Measurements from ENCODE around the gene CRTC3. TPM values are rescaled to one million over a fixed set of nuclear protein-coding genes. Genes with fewer than 3 reads are reported as not detected.

CRTC3 gene
- total and polyA plus RNA-seq, 2 of the 4 experiments (the other 2 are of a cell fraction) = 4.7 to 14.8 TPM

- Histone ChIP-seq H3K4me2 (ENCODE audit: low read depth, low read length) (no peak overlapping the region), H3K9ac (ENCODE audit: low read depth, low read length) (no peak overlapping the region), H3K56ac (ENCODE audit: extremely low read depth, insufficient read depth, low read length) (no peak overlapping the region), H2BK15ac (ENCODE audit: low read depth, low read length) (no peak overlapping the region), H2AK5ac (ENCODE audit: low read depth, low read length) (no peak overlapping the region), H3K4ac (ENCODE audit: low read depth, low read length) (peak overlapping the region; percentile 17), H3K14ac (replicated peaks; ENCODE audit: low read depth, low read length) (no peak overlapping the region), H3K36me3 (ENCODE audit: control insufficient read depth, insufficient read depth, low read length) (peaks cover 15% of the 10 kb centered on the region), H3K9me3 (ENCODE audit: control insufficient read depth, insufficient read depth, low read length) (no peaks in the 10 kb centered on the region), H3K4me3 (ENCODE audit: insufficient read depth, low read depth, low read length) (no peak overlapping the region), H4K20me1 (ENCODE audit: insufficient read depth, low read length) (peaks cover 5% of the 10 kb centered on the region; the same call in 1 of the 2 replicates), H2BK20ac (ENCODE audit: low read depth, low read length) (peak overlapping the region; percentile 8; the same call in 1 of the 2 replicates), H3K27me3 (ENCODE audit: control insufficient read depth, insufficient read depth, low read length) (no peaks in the 10 kb centered on the region), H2AK9ac (replicated peaks; ENCODE audit: low read depth, low read length, poor library complexity) (no peak overlapping the region), H4K91ac (ENCODE audit: insufficient read depth, low read depth, low read length) (peak overlapping the region; percentile 73; the same call in 1 of the 2 replicates), H4K5ac (ENCODE audit: low read depth, low read length) (peak overlapping the region; percentile 94), H2AFZ (replicated peaks; ENCODE audit: low read length, poor library complexity) (no peak overlapping the region), H3K18ac (ENCODE audit: low read depth, low read length) (peak overlapping the region; percentile 69), H3K9me1 (ENCODE audit: insufficient read depth, low read length) (peaks cover 23% of the 10 kb centered on the region), H3K79me1 (ENCODE audit: low read depth in 1 of 2, low read length in 2 of 2) (peaks cover 46 to 73% of the 10 kb centered on the region in 2 experiments), H3K4me1 (ENCODE audit: control insufficient read depth, insufficient read depth, low read length) (peaks cover 27% of the 10 kb centered on the region), H2BK120ac (ENCODE audit: low read depth, low read length) (peak overlapping the region; percentile 0; the same call in 1 of the 2 replicates), H4K8ac (ENCODE audit: low read depth in 2 of 2, low read length in 2 of 2) (peak overlapping the region; percentile 19 to 43; a peak in 2 of 4 replicates), H3K23ac (ENCODE audit: low read depth, low read length) (0 out of 2 replicates have a peak overlapping the region, but pooled peaks have one; percentile 10), H2BK5ac (ENCODE audit: low read depth, low read length, poor library complexity, severe bottlenecking) (peak overlapping the region; percentile 51), H3K27ac (ENCODE audit: insufficient read depth, low read length) (peak overlapping the region; percentile 86)
- TF ChIP-seq RCOR1 (IDR thresholded peaks at IDR 0.05; ENCODE audit: insufficient replicate concordance, low read length) (no peak), CEBPB (IDR thresholded peaks at IDR 0.05; ENCODE audit: low read depth, low read length) (no peak), POLR2A (IDR thresholded peaks at IDR 0.05; ENCODE audit: low read depth, low read length) (no peak), MAFK (IDR thresholded peaks at IDR 0.05; ENCODE audit: low read depth, low read length) (no peak), CHD1 (IDR thresholded peaks at IDR 0.05; ENCODE audit: low read depth, low read length) (no peak), USF2 (IDR thresholded peaks at IDR 0.05; ENCODE audit: low read depth, low read length) (no peak), MXI1 (IDR thresholded peaks at IDR 0.05; ENCODE audit: borderline replicate concordance, low read depth, low read length) (no peak), CTCF (conservative IDR thresholded peaks at IDR 0.05; ENCODE audit: low read depth, low read length) (no peak)
- no CpG with 5 or more reads among the region's 10 CpGs for WGBS, 2 experiments (ENCODE audit: extremely low coverage in 2 of 2, insufficient read length in 1 of 2)
- ChIA-PET CTCF (no interaction called here), POLR2A (ENCODE audit: unreplicated experiment) (no interaction called here)
- DNase-seq (no peak), ATAC-seq (ENCODE audit: low read depth) (no peak)
- no TSS peak for BruUV-seq (replicated peaks)
- dilution Hi-C loops (cut with HindIII; ENCODE audit: low sequenced_read_pairs, unreplicated experiment) = no loop called here
- in situ Hi-C loops (cut with MboI; ENCODE audit: low sequenced_read_pairs) = no loop called here
- intact Hi-C loops (cut with micrococcal nuclease) = no loop called here
Measured at GRCh38 chr15:90593499-90594158, 63.9 kb downstream of the CRTC3 start.
